ENCODE data around the gene MRPS12. TPM values are rescaled to one million over a fixed set of nuclear protein-coding genes. Genes with fewer than 3 reads are reported as not detected.

Gene MRPS12
- total and polyA plus RNA-seq, 2 of the 4 experiments (the other 2 are of a cell fraction) = 26.7 to 75.4 TPM

GRCh38 chr19:38945562-38946228 is 15.0 kb downstream of the MRPS12 start:
- no peak for TF ChIP-seq CTCF (conservative IDR thresholded peaks at IDR 0.05; ENCODE audit: low read depth, low read length)
- TF ChIP-seq MXI1 (IDR thresholded peaks at IDR 0.05; ENCODE audit: borderline replicate concordance, low read depth, low read length) = no peak
- no peak for TF ChIP-seq NFE2L2 (IDR thresholded peaks at IDR 0.05; ENCODE audit: low read depth, low read length)
- TF ChIP-seq MAZ (IDR thresholded peaks at IDR 0.05; ENCODE audit: borderline replicate concordance, low read depth, low read length) = no peak
- TF ChIP-seq MAFK (IDR thresholded peaks at IDR 0.05; ENCODE audit: low read depth, low read length) = no peak
- no peak for TF ChIP-seq CEBPB (IDR thresholded peaks at IDR 0.05; ENCODE audit: low read depth, low read length)
- TF ChIP-seq RFX5 (IDR thresholded peaks at IDR 0.05; ENCODE audit: low read depth, low read length) = no peak
- Histone ChIP-seq H3K27me3 (ENCODE audit: control insufficient read depth, insufficient read depth, low read length) (no peaks in the 10 kb centered on the region), H2AFZ (replicated peaks; ENCODE audit: low read length, poor library complexity) (no peak overlapping the region), H2AK9ac (replicated peaks; ENCODE audit: low read depth, low read length, poor library complexity) (no peak overlapping the region), H3K56ac (ENCODE audit: extremely low read depth, insufficient read depth, low read length) (no peak overlapping the region), H3K9me1 (ENCODE audit: insufficient read depth, low read length) (0 out of 2 replicates have a peak, but pooled peaks cover 7% of the 10 kb centered on the region), H3K36me3 (ENCODE audit: control insufficient read depth, insufficient read depth, low read length) (peaks cover 17% of the 10 kb centered on the region), H3K27ac (ENCODE audit: insufficient read depth, low read length) (no peak overlapping the region), H4K91ac (ENCODE audit: insufficient read depth, low read depth, low read length) (no peak overlapping the region), H3K4me3 (ENCODE audit: insufficient read depth, low read depth, low read length) (no peak overlapping the region), H2BK15ac (ENCODE audit: low read depth, low read length) (no peak overlapping the region), H2AK5ac (ENCODE audit: low read depth, low read length) (no peak overlapping the region), H2BK5ac (ENCODE audit: low read depth, low read length, poor library complexity, severe bottlenecking) (no peak overlapping the region), H3K4me2 (ENCODE audit: low read depth, low read length) (no peak overlapping the region), H4K8ac (ENCODE audit: low read depth in 2 of 2, low read length in 2 of 2) (no peak overlapping the region), H3K4ac (ENCODE audit: low read depth, low read length) (no peak overlapping the region), H3K79me1 (ENCODE audit: low read depth in 1 of 2, low read length in 2 of 2) (no peaks in the 10 kb centered on the region), H3K23ac (ENCODE audit: low read depth, low read length) (no peak overlapping the region), H3K9me3 (ENCODE audit: control insufficient read depth, insufficient read depth, low read length) (no peaks in the 10 kb centered on the region), H2BK120ac (ENCODE audit: low read depth, low read length) (no peak overlapping the region), H3K18ac (ENCODE audit: low read depth, low read length) (no peak overlapping the region), H2BK20ac (ENCODE audit: low read depth, low read length) (no peak overlapping the region), H3K9ac (ENCODE audit: low read depth, low read length) (no peak overlapping the region), H4K5ac (ENCODE audit: low read depth, low read length) (no peak overlapping the region), H4K20me1 (ENCODE audit: insufficient read depth, low read length) (no peaks in the 10 kb centered on the region), H3K4me1 (ENCODE audit: control insufficient read depth, insufficient read depth, low read length) (peaks cover 2% of the 10 kb centered on the region; the same call in 1 of the 2 replicates), H3K14ac (replicated peaks; ENCODE audit: low read depth, low read length) (no peak overlapping the region)
- ATAC-seq (ENCODE audit: low read depth) (no peak), DNase-seq (no peak)
- no TSS peak for BruUV-seq (replicated peaks)
- 93% methylated on average over 2 of the region's 3 CpGs; no CpG with 5 or more reads in 1 of the 2 experiments for WGBS, 2 experiments (ENCODE audit: extremely low coverage in 2 of 2, insufficient read length in 1 of 2)
- in situ Hi-C loops (cut with MboI; ENCODE audit: low sequenced_read_pairs) = loop anchor here (25.0 kb wide), 1 partner anchor 533 kb away; the partner anchor contains the start of gene FAM98C
- intact Hi-C loops (cut with micrococcal nuclease) = no loop called here
- ChIA-PET CTCF (interaction anchor here (1.0 kb wide), 1 partner anchor 16 kb away, joined by 4 read pairs; no protein-coding TSS in a partner anchor), POLR2A (ENCODE audit: unreplicated experiment) (no interaction called here)
- dilution Hi-C loops (cut with HindIII; ENCODE audit: low sequenced_read_pairs, unreplicated experiment) = no loop called here
